NCI-H446 treated with DMSO at 0.1 percent for 48 hours (cell line): ENCODE measurements around the gene CYP4F11.
"Not testable (repeated sequence)": the region's sequence is repeated elsewhere in the genome, so short reads cannot be mapped to it uniquely, and the experiment has no call there.

Source experiments
- DNase-seq: peaks from one replicate; lab custom pipeline; 2025; lab: John Stamatoyannopoulos, UW

CYP4F11 gene

DNA sequence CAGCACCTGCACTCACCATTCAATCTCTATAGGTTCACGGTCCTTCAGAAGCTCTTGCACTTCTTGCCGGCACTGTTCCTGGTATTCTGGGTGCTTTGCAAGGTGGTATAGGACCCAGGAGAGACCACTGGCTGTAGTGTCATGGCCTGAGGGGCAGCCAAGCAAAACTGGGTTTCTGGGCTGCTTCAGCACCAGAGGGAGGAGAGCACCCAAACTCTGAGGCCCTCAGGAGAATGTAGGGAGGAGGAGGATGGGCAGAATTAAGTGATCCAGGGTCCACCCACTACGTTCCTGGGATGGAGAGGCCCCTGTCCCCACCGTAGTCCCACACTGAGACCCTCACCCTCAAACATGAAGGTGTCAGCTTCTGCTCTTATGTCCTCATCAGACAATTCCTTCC, 12.3 kb downstream of the CYP4F11 start:
- no peak for DNase-seq

DNA sequence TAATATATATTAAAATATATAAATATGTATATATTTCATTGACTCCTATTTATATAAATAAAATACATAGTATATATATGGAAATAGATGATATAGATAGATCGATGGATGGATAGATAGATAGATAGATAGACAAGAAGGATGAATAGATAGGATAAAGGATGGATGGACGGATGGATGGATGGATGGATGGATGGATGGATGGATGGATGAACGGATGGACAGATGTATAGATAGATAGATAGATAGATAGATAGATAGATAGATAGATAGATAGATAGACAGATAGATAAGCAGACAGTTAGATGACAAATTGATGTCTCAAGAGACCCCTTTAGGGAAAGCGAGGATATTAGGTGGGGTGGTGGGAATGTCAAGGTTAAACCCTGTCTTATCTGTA, 15.1 kb downstream of the CYP4F11 start:
- DNase-seq: no peak

GRCh38 chr19:15915109-15915508, 19.2 kb downstream of the CYP4F11 start:
- no peak for DNase-seq

- DNase-seq: no peak
These were observed 20.5 kb downstream of the CYP4F11 start for GRCh38 chr19:15913830-15914229.

DNA sequence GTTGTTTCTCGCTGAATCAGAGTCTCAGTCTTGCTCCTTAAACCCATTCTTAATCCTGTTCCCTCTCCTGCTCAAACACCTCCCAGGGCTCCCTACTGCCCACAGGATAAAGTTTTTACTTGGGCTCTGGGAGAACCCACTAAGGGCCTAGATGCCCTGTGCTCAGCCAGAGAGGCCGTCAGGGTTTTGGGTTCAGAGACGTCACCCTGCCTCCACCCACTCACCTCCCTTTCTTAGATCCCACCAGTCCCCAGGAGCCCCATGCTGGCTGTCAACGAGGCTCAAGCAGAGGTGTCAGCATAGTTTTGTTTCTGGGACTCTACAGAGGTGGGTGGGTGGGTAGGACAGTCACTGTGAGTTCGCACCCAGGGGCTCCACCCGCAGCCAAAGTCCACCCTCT, 20.9 kb downstream of the CYP4F11 start:
- DNase-seq: no peak

GRCh38 chr19:15911599-15912235, 22.6 kb downstream of the CYP4F11 start:
- no peak for DNase-seq

DNA sequence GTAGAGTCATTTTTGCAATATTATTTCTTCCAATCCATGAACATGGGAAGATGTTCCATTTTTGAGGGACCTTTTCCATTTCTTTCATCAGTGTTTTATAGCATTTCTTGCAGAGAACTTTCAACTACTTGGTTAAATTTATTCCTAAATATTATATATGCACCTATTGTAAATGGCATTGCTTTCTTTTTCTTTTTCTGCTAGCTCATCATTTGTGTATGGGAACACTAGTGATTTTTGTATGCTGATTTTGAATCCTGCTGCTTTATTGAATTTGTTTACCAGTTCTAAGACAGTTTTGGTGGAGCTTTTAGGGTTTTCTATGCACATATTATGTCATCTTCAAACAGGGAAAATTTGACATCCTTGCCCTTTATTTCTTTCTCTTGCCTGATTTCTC, 29.3 kb downstream of the CYP4F11 start:
- no peak for DNase-seq

DNA sequence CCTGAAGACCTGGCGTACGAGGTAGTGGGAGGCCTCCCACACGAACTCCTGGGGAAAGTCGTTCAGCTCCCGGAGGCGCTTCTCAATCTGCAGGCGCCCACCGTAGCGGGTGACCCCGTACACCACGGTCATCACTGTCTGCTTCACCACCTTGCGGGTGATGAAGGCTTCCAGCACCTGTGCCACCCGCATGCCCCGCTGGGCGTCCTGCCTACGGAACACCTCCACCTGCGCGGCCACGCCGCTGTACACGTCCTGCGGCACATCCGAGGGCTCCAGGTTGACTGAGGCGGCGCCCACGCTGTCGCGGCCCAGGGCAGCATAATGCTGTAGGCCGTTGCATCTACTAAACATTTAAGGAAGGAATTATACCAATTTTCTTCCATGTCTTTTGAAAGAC, 31.4 kb downstream of the CYP4F11 start:
- DNase-seq: not testable (repeated sequence)

- no peak for DNase-seq
These were observed 32.1 kb downstream of the CYP4F11 start for GRCh38 chr19:15902254-15902653.

GRCh38 chr19:15900504-15900903, 33.8 kb downstream of the CYP4F11 start:
- DNase-seq: no peak

DNA sequence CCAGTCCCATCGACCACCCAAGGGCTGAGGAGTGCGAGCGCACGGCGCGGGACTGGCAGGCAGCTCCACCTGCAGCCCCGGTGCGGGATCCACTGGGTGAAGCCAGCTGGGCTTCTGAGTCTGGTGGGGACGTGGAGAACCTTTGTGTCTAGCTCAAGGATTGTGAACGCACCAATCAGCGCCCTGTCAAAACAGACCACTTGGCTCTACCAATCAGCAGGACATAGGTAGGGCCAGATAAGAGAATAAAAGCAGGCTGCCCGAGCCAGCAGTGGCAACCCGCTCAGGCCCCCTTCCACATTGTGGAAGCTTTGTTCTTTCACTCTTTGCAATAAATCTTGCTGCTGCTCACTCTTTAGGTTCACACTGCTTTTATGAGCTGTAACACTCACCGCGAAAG, 34.3 kb downstream of the CYP4F11 start:
- DNase-seq: not testable (repeated sequence)

GRCh38 chr19:15899561-15899960, 34.8 kb downstream of the CYP4F11 start:
- not testable (repeated sequence) for DNase-seq

DNA sequence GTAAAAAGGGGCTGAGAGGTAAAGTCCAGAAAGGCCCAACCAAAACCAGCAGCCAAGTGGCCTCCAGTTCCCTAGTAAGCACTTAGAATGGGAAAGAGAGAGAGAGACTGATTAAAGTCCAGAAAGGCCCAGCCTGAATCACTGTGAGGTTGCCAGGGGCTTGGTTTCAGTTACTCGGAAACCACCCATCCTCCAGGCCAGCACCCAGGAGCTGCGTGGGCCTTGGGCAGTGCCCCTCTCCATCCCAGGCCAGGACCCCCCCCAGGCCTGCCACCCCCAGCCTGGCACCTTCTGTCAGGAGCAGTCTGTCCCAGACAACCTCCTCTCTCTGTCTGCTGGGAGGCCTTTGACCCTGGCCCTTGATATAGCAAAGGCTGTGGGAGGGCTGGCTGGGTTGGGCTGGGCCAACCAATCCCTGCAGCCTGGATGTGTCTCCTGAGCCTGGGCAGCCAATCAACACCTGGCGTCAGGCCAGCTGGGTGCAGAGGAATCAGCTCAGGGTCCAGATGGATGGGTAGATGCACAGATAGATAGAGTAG, 36.5 kb downstream of the CYP4F11 start, which contains the start of gene CYP4F2:
TSS of gene CYP4F2 (minus strand) at position 337 of the 539 bp plus-strand sequence. CDS start 463 bp downstream, outside the sequence.
- DNase-seq: no peak

GRCh38 chr19:15897026-15897737, 37.1 kb downstream of the CYP4F11 start:
- no peak for DNase-seq

- no peak for DNase-seq
These were observed 38.4 kb downstream of the CYP4F11 start for GRCh38 chr19:15895876-15896430.

DNA sequence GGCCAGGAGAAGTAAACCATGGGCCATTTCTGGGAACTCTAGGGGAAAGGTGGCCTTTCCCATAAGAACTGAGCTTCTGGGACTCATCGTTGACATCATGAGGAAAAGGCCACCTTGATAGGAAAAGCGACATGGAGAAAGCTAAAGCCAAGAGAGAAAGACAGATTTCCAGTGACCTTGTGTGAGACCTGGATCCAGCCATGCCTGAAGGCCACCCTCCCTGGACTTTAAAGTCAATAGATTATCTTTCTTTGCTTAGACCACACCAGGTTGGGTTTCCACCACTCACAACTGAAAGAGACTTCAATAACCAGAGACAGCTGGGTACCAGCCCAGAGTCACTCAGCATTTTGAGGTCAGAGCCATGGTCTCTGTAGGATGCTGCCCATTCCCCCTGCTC, 40.0 kb downstream of the CYP4F11 start:
- DNase-seq: no peak

GRCh38 chr19:15893477-15893876, 40.9 kb downstream of the CYP4F11 start:
- DNase-seq: no peak

DNA sequence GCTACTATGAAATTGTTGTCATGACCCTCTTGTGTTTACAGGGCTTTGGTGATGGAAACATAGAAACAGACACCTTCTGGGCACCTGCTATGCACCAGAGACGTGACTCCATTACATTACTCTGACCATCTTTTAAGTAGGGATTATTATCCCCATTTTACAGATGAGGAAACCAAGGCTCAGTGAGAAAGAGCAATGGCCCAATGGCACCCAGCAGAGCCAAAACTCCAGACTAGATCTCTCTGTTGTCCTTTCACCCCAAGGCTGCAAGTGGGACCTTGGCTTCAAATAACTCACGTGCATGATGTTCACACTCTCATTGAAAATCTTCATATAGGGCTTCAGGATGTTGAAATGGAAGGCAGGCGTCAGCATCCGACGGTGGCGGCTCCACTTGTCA, 42.3 kb downstream of the CYP4F11 start:
- no peak for DNase-seq

DNA sequence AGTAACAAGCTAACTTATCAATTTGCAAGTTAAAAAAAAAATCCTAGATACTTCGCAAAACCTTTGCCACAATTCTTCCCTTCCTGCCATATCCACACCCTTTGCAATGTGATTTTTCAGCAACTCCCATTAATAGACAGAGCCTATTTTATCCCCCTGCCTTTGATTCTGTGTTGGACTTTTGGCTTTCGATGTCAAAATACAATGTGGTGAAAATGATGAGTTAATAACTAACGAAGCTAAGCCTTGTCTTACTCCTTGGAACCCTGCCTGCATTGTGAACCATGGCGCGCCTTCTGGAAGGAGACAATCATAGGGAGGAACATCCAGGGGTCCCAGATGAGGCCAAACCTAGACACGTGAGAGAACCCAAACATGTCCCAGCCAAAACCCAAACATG, 42.9 kb downstream of the CYP4F11 start:
- no peak for DNase-seq

GRCh38 chr19:15889339-15889738, 45.0 kb downstream of the CYP4F11 start:
- not testable (repeated sequence) for DNase-seq

GRCh38 chr19:15885919-15886318, 48.4 kb downstream of the CYP4F11 start:
- no peak for DNase-seq

- DNase-seq: no peak
These were observed 49.2 kb downstream of the CYP4F11 start for GRCh38 chr19:15885167-15885566.

GRCh38 chr19:15883329-15883728, 51.0 kb downstream of the CYP4F11 start:
- DNase-seq: not testable (repeated sequence)
